HG02571 (cell line): ENCODE measurements around the gene XYLT1.

Experiments
- ATAC-seq: cut with Tn5 transposase; IDR thresholded peaks from one replicate; pipeline ENCODE4 v1.9.1; 2021; ENCODE audit warnings: mild to moderate bottlenecking, moderate library complexity; ENCODE audit not compliant: unreplicated experiment

XYLT1 gene

GRCh38 chr16:17126156-17126555 lies 344.6 kb downstream of the XYLT1 start:
- ATAC-seq: no peak

GRCh38 chr16:17125671-17126070 lies 345.1 kb downstream of the XYLT1 start:
- ATAC-seq: no peak

DNA sequence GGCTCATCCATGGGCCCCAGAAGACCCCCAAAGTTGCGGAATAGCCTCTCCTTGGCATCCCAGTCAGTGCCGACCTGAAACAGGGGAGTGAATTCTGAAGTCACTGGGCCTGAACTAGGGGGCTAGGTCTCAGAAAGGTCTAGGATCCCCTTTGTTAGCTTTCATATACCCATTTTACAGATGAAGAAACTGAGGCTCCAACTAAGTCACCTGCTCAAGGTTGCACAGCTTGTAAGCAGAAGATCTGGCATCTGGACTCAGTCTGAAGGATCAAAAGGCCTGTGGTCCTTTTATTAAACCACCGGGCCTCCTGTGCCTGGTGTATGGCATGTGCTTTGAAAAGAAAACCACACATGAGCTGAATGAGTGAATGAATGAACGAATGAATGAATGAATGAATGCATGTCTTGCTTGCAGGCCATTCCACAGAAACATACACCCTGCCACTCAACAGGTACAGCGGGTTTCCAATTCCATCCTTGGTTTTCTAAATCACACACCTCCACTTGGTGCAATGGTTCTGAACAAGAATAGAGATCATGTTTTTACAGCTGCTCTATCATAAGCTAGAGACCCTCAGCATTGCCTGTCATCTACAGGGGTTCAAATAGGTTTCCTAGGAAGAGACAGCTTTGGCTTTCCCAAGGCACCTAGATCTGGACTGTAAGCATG lies 352.7 kb downstream of the XYLT1 start:
- ATAC-seq: no peak

DNA sequence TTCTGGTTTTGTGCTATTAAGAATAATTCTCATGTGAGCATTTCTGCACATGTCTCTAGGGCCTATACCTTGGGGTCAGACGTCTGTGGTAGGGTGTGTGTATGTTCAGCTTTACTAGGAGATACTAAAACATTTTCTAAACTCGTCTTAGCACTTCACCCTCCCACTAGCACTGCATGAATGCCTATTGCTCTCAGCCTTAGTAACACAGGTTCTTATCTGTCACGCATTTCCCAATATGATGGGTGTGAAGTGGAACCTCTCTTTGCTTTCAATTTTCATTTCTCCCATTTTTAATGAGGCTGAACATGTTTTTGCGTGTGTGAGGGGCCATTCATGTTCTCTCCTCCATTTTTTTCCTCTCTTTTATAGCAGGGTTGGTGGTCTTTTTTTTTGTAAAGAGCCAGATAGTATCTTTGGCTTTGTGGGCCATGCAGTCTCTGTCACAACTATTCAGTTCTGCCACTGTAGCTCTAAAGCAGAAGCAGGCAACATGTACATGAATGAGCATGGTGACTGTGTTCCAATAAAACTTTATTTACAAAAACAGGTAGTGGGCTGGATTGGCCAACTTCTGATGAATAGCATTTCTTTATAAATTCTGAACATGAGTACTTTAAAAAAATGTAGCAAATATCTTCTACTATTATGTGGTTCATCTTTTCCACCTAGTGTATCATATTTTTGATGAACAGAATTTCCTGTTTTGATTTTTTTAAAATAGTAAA lies 354.0 kb downstream of the XYLT1 start:
- no peak for ATAC-seq

DNA sequence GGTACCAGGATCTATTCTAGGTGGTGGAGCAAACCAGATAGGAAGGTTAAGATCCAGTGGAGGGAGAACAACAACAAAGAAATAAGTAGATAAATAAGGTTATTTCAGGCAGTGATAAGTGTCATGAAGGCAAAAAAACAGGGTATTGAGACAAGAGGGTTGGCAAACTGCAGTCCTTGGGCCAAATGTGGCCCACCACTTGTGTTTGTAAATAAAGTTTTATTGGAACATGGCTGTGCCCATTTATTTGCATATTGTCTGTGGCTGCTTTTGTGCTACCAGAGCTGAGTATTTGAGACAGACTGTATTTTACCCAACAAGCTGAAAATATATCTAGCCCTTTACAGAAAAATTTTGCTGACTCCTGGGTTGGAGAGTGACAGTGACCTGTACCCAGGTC lies 361.3 kb downstream of the XYLT1 start:
- no peak for ATAC-seq

DNA sequence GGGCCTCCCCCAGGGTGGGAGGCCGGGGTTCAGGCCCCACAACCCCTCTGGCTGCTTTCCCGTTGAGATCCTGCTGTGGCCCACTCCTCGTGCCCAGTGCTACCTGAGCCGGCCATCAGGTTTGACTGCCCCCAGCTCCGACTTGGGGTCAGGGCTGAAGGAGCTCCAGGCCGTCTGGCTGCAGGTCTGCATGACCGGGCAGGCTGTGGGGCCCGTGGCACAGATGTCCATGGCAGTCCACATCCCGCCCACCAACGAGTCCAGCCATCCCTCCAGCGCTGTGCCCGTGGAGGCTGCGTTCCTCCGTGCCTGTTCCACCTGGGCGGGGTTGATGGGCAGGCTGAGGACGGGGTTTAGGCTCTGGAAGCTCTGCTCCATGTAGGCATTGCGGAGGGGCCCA lies 362.2 kb downstream of the XYLT1 start:
- ATAC-seq: no peak

GRCh38 chr16:17107450-17107849 lies 363.3 kb downstream of the XYLT1 start:
- no peak for ATAC-seq

- ATAC-seq: no peak
Observed at GRCh38 chr16:17106243-17106791, 364.4 kb downstream of the XYLT1 start.

- no peak for ATAC-seq
Observed at GRCh38 chr16:17105239-17105797, 365.4 kb downstream of the XYLT1 start.

GRCh38 chr16:17104654-17105053 lies 366.1 kb downstream of the XYLT1 start:
- ATAC-seq: no peak

- ATAC-seq: no peak
Observed at GRCh38 chr16:17103216-17103615, 367.5 kb downstream of the XYLT1 start.

DNA sequence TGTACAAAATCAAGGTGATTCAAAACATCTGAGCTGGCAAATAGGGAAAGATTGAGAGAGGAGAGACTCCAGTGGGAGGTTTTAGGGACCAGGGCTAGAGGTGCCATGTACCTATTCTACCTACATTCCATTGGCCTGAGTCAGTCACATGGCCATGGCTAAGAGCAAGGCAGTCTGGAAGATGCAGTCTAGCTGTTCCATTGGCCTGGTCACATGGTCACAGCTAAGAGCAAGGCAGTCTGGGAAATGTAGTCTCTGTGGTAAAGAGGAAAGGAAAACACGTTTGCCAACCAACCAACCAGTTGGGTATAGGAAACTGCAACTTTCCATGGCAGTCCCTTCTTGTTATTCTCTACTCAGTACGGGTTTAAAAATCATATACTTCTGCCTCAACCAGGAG lies 369.1 kb downstream of the XYLT1 start:
- ATAC-seq: no peak

- no peak for ATAC-seq
Observed at GRCh38 chr16:17098685-17099084, 372.1 kb downstream of the XYLT1 start.

DNA sequence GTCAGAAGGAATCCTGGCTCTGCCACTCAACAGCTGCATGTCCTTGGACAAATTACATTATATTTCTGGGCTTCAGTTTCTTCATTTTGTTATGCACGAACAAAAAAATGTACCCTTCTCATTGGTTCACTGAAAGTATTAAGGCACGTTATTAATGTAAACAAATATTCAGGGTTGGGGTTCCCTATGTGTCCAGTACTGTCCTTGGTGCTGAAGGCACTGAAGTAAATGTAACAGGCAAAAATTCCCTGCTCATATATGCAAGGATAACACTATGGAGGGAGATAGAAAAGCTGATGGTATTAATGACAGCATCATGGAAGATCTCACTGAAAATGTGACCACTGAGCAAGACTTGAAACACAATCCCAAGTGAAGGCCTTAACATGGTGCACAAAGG lies 386.6 kb downstream of the XYLT1 start:
- ATAC-seq: no peak

GRCh38 chr16:17083628-17084027 lies 387.1 kb downstream of the XYLT1 start:
- ATAC-seq: no peak

DNA sequence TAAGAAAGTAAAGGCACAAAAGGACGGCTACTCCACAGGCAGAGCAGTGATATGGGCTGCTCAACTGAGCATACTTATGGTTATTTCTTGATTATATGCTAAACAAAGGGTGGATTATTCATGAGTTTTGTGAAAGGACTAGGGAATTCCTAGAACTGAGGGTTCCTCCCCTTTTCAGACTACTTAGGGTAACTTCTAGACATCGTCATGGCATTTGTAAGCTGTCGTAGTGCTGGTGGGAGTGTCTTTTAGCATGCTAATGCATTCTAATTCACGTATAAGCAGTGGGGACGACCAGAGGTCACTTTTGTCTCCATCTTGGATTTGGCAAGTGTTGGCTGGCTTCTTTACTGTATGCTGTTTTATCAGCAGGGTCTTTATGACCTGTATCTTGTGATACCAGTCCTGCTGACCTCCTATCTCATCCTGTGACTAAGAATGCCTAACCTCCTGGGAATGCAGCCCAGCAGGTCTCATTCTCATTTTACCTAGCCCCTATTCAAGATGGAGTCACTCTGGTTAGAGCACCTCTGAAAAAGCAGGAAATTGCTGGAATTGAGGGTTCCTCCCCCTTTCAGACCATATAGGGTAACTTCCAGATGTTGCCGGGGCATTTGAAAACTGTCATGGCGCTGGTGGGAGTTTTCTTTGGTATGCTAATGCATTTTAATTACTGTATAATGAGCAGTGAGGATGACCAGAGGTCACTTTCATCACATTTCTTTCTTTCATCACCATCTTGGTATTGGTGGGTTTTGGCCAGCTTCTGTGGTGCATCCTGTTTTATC lies 388.5 kb downstream of the XYLT1 start:
- ATAC-seq: no peak

- no peak for ATAC-seq
Observed at GRCh38 chr16:17080105-17080504, 390.7 kb downstream of the XYLT1 start.

DNA sequence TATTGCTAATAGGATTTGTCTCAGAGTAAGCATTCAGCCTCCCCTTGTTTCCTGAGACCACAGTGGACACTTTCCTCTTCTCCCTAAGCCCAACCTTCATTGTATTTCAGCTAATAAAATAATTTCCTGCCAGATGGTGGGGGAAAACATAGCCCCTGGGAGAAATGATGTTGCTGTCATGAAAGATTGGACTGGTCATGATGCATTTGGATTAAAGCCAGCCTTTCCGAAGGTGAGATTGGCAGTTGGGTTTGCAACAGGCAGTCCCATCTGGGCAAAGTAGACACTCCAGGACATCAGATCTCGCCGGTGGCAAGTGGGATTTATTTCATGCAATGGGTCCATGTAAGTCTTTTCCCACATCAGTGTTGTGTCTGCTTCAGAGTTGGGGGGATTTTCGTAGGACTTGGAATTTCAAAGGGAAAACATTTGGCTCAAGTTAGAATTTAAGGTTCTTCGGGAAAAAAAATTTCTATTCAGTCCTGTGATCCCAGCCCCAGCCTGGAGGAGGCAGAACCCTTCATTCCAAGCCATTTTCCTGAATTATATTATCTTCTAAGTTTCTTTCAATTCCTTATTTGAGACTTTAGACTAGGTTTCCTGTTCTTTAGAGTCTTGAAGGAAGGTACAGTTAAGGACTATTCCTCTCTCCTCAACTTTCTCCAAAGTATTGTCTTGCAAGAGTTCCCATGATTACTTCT lies 391.7 kb downstream of the XYLT1 start:
- no peak for ATAC-seq

DNA sequence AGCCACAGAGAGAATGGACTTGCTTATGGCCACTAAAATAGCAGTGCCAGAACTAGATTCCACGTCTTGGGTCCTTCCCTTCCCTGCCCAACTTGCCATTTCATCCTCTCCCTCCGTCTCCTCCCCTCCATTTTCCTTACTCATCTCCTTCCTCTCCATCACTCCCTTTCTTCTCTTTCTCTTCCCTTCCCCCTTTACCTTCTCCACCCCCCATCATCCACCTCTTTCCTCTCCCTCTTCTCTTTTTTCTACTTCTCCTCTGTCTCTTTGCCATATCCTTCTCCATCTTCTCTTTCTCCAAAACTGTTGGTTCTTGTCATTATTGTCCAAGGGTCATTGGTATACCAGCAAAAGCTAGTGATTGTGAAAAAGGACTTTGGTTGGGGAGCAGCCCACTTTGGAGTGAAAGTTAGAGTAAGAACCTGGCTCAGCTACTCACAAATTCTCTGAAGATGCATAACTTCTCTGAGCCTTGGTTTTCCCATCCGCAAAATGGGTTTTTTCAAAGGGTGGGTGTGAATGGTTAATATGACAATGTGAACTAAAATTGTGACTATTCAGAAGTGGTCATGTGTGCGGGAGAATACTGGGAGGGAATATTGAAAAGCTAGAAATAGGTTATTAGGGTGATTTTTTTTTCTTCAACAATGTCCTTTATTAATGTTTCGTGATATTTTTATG lies 393.8 kb downstream of the XYLT1 start:
- no peak for ATAC-seq

GRCh38 chr16:17076092-17076754 lies 394.5 kb downstream of the XYLT1 start:
- no peak for ATAC-seq
